ENCODE measurements around the gene ERN2. TPM values are rescaled to one million over a fixed set of nuclear protein-coding genes. Genes with fewer than 3 reads are reported as not detected.

ERN2 gene
- total and polyA plus RNA-seq, 2 of the 4 experiments (the other 2 are of a cell fraction), result 0.39 to 0.54 TPM

DNA sequence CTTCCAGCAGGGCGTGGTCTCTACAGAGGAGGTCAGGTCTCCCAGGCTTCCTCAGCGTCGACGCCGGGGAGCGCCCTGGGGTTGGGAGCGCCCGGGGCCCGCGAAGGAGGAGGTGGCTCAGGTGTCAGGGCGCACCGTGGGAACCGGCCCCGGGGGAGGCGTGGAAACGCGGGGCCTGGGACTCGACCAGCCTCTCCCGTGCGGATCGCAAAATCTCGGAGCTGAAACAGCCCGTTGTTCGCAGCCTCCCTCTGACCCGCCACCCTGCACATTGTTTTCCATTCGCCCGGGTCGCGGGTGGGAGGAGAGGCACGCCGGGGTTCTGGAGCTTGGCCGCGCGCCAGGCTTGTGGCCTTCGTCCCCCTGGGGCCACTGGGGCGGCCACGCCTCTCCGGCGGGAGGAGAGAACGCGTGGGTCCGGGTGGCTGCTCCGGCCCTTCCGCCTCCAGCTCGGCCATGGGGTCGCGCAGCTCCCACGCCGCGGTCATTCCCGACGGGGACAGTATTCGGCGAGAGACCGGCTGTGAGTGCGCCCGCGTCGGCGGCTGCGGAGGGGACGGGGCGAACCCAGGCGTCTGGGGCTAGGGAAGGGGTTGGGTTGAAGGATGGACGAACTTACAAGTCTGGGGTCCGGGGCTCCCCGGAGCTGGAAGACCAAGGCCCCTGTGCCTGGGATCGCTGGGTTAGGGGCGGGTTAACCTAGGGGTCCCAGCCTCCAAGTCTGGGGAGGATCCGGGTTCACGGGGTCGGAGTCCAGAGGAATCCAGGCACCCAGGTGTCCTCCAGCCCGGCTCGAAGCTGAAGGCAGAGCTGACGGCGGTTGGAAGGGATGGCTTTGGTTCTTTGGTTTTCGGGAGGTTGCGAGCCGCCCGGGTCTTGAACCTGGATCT is 41.8 kb upstream of the ERN2 start, which contains the start of gene CHP2:
Gene CHP2 (plus strand): TSS at position 433 of the 890 bp plus-strand sequence. CDS start 24 bp downstream, at position 457.
- Histone ChIP-seq H4K20me1 (ENCODE audit: insufficient read depth, low read length) (no peaks in the 10 kb centered on the region), H4K91ac (ENCODE audit: insufficient read depth, low read depth, low read length) (no peak within 1 kb of the TSS), H3K9ac (ENCODE audit: low read depth, low read length) (no peak within 1 kb of the TSS), H4K8ac (ENCODE audit: low read depth in 2 of 2, low read length in 2 of 2) (no peak within 1 kb of the TSS), H3K27ac (ENCODE audit: insufficient read depth, low read length) (no peak within 1 kb of the TSS), H3K18ac (ENCODE audit: low read depth, low read length) (no peak within 1 kb of the TSS), H2BK120ac (ENCODE audit: low read depth, low read length) (no peak within 1 kb of the TSS), H3K9me3 (ENCODE audit: control insufficient read depth, insufficient read depth, low read length) (no peaks in the 10 kb centered on the region; the same call in 1 of the 2 replicates), H2AK5ac (ENCODE audit: low read depth, low read length) (no peak within 1 kb of the TSS), H2BK15ac (ENCODE audit: low read depth, low read length) (no peak within 1 kb of the TSS), H2BK20ac (ENCODE audit: low read depth, low read length) (no peak within 1 kb of the TSS), H3K4me3 (ENCODE audit: insufficient read depth, low read depth, low read length) (no peak within 1 kb of the TSS), H3K23ac (ENCODE audit: low read depth, low read length) (no peak within 1 kb of the TSS), H3K4ac (ENCODE audit: low read depth, low read length) (no peak within 1 kb of the TSS), H3K4me2 (ENCODE audit: low read depth, low read length) (no peak within 1 kb of the TSS; the same call in 1 of the 2 replicates), H3K56ac (ENCODE audit: extremely low read depth, insufficient read depth, low read length) (no peak within 1 kb of the TSS), H3K9me1 (ENCODE audit: insufficient read depth, low read length) (no peaks in the 10 kb centered on the region), H4K5ac (ENCODE audit: low read depth, low read length) (no peak within 1 kb of the TSS), H3K27me3 (ENCODE audit: control insufficient read depth, insufficient read depth, low read length) (peaks cover 25% of the 10 kb centered on the region), H3K14ac (replicated peaks; ENCODE audit: low read depth, low read length) (no peak within 1 kb of the TSS), H2AFZ (replicated peaks; ENCODE audit: low read length, poor library complexity) (peak within 1 kb of the TSS; percentile 63), H2AK9ac (replicated peaks; ENCODE audit: low read depth, low read length, poor library complexity) (peak within 1 kb of the TSS; percentile 42), H3K36me3 (ENCODE audit: control insufficient read depth, insufficient read depth, low read length) (no peaks in the 10 kb centered on the region), H2BK5ac (ENCODE audit: low read depth, low read length, poor library complexity, severe bottlenecking) (no peak within 1 kb of the TSS), H3K79me1 (ENCODE audit: low read depth in 1 of 2, low read length in 2 of 2) (no peaks in the 10 kb centered on the region), H3K4me1 (ENCODE audit: control insufficient read depth, insufficient read depth, low read length) (no peaks in the 10 kb centered on the region; the same call in 1 of the 2 replicates)
- ChIA-PET POLR2A (ENCODE audit: unreplicated experiment) (no interaction called here), CTCF (no interaction called here)
- no TSS peak for BruUV-seq (replicated peaks)
- no peak for ATAC-seq (ENCODE audit: low read depth)
- 4% methylated on average over 38 of the region's 80 CpGs; no CpG with 5 or more reads in 1 of the 2 experiments for WGBS, 2 experiments (ENCODE audit: extremely low coverage in 2 of 2, insufficient read length in 1 of 2)
- DNase-seq, result no peak
- intact Hi-C loops (cut with micrococcal nuclease) (no loop called here), dilution Hi-C loops (cut with HindIII; ENCODE audit: low sequenced_read_pairs, unreplicated experiment) (no loop called here), in situ Hi-C loops (cut with MboI; ENCODE audit: low sequenced_read_pairs) (no loop called here)
- no peak for TF ChIP-seq MXI1 (IDR thresholded peaks at IDR 0.05; ENCODE audit: borderline replicate concordance, low read depth, low read length)
- no peak for TF ChIP-seq FOS (IDR thresholded peaks at IDR 0.05; ENCODE audit: low read depth, low read length)
- no peak for TF ChIP-seq RCOR1 (IDR thresholded peaks at IDR 0.05; ENCODE audit: insufficient replicate concordance, low read length)
- TF ChIP-seq, protein P1, sequence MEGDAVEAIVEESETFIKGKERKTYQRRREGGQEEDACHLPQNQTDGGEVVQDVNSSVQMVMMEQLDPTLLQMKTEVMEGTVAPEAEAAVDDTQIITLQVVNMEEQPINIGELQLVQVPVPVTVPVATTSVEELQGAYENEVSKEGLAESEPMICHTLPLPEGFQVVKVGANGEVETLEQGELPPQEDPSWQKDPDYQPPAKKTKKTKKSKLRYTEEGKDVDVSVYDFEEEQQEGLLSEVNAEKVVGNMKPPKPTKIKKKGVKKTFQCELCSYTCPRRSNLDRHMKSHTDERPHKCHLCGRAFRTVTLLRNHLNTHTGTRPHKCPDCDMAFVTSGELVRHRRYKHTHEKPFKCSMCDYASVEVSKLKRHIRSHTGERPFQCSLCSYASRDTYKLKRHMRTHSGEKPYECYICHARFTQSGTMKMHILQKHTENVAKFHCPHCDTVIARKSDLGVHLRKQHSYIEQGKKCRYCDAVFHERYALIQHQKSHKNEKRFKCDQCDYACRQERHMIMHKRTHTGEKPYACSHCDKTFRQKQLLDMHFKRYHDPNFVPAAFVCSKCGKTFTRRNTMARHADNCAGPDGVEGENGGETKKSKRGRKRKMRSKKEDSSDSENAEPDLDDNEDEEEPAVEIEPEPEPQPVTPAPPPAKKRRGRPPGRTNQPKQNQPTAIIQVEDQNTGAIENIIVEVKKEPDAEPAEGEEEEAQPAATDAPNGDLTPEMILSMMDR (conservative IDR thresholded peaks at IDR 0.05; ENCODE audit: low read depth, low read length), result no peak
- TF ChIP-seq SMC3 (IDR thresholded peaks at IDR 0.05; ENCODE audit: low read depth, low read length), result no peak
- no peak for TF ChIP-seq POLR2A (IDR thresholded peaks at IDR 0.05; ENCODE audit: low read depth, low read length)
- TF ChIP-seq RAD21 (IDR thresholded peaks at IDR 0.05; ENCODE audit: low read length), result no peak
- TF ChIP-seq, protein P2, sequence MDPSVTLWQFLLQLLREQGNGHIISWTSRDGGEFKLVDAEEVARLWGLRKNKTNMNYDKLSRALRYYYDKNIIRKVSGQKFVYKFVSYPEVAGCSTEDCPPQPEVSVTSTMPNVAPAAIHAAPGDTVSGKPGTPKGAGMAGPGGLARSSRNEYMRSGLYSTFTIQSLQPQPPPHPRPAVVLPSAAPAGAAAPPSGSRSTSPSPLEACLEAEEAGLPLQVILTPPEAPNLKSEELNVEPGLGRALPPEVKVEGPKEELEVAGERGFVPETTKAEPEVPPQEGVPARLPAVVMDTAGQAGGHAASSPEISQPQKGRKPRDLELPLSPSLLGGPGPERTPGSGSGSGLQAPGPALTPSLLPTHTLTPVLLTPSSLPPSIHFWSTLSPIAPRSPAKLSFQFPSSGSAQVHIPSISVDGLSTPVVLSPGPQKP (IDR thresholded peaks at IDR 0.05; ENCODE audit: borderline replicate concordance, low read depth, low read length), result no peak
- TF ChIP-seq, protein P3, sequence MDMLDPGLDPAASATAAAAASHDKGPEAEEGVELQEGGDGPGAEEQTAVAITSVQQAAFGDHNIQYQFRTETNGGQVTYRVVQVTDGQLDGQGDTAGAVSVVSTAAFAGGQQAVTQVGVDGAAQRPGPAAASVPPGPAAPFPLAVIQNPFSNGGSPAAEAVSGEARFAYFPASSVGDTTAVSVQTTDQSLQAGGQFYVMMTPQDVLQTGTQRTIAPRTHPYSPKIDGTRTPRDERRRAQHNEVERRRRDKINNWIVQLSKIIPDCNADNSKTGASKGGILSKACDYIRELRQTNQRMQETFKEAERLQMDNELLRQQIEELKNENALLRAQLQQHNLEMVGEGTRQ (IDR thresholded peaks at IDR 0.05; ENCODE audit: low read depth, low read length), result no peak
- no peak for TF ChIP-seq CEBPB (IDR thresholded peaks at IDR 0.05; ENCODE audit: low read depth, low read length)
- TF ChIP-seq CHD1 (IDR thresholded peaks at IDR 0.05; ENCODE audit: low read depth, low read length), result no peak
- TF ChIP-seq MAZ (IDR thresholded peaks at IDR 0.05; ENCODE audit: borderline replicate concordance, low read depth, low read length), result no peak
- TF ChIP-seq RFX5 (IDR thresholded peaks at IDR 0.05; ENCODE audit: low read depth, low read length), result no peak
- TF ChIP-seq NFE2L2 (IDR thresholded peaks at IDR 0.05; ENCODE audit: low read depth, low read length), result no peak
- no peak for TF ChIP-seq MAFK (IDR thresholded peaks at IDR 0.05; ENCODE audit: low read depth, low read length)
